Measurements from ENCODE around the gene TRAF3IP1.

DNA sequence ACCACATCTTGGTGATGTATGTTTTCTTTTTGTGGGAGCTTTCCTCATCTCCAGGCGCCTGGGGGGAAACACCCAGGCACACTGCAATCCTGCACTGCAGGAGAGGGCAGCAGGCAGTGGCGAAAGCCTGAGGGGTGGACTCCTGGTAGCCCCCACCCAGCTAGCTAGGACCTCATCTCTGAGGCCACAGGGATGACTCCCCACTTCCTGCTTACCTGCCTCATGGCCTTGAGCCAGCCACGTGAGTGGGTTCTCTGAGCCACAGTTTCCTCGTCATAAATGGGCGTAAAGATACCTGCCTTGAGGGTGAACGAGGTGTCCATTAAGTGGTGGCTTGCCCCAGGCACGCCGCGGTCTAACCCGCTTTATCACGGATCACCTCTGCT is 19.1 kb downstream of the TRAF3IP1 start:
- no peak for TF ChIP-seq CTCF (IDR thresholded peaks at IDR 0.05; ENCODE audit: low read depth, low read length, poor library complexity, severe bottlenecking)
- no peak for TF ChIP-seq EZH2phosphoT487 (IDR thresholded peaks at IDR 0.05; ENCODE audit: borderline replicate concordance, low read length)
